A673 (cell line): ENCODE measurements around the gene CLK4. TPM values are rescaled to one million over a fixed set of nuclear protein-coding genes. Genes with fewer than 3 reads are reported as not detected.
A peak's percentile ranks its signal among the peaks of the same experiment; 100 is the strongest.

Experiments
- BruUV-seq: library from RNA; stranded (reverse); fragments of 400-500 nt; replicated peaks from 2 replicates; lab custom pipeline; 2021; lab: Mats Ljungman, UMichigan
- CTCF ChIA-PET: fragments of 300-600 bp; sonication (Branson Sonifier 250); formaldehyde crosslinking; loops from one replicate; lab custom pipeline; 2022; ENCODE audit warnings: antibody characterized with exemption; lab: Charles Lee
- POLR2A ChIA-PET: fragments of 300-600 bp; sonication (Branson Sonifier 250); formaldehyde crosslinking; loops from one replicate; lab custom pipeline; 2022; ENCODE audit warnings: antibody characterized with exemption; ENCODE audit not compliant: low non-redundant PET; lab: Charles Lee
- DNase-seq: peaks from one replicate; pipeline ENCODE4 v3.0.0-alpha.2; 2015; ENCODE audit warnings: low spot score
- H3K27ac ChIP-seq: fragments of 200-600 bp; sonication (generic); 2 replicates; pipeline ENCODE4 v1.5.1; 2016; ENCODE audit warnings: mixed run types, low read depth, mild to moderate bottlenecking, mixed read lengths, antibody characterized with exemption, low read length; ENCODE audit not compliant: poor library complexity, severe bottlenecking
- H3K27me3 ChIP-seq: fragments of 200-600 bp; sonication (generic); replicated peaks from 2 replicates; pipeline ENCODE4 v1.6.1; 2017; ENCODE audit warnings: mixed run types, low read depth, mild to moderate bottlenecking, mixed read lengths, antibody characterized with exemption, low read length; ENCODE audit not compliant: insufficient read depth, poor library complexity
- H3K36me3 ChIP-seq: fragments of 200-600 bp; sonication (generic); 2 replicates; pipeline ENCODE4 v1.6.1; 2016; ENCODE audit warnings: mixed run types, mild to moderate bottlenecking, mixed read lengths, antibody characterized with exemption, low read length; ENCODE audit not compliant: insufficient read depth, poor library complexity, severe bottlenecking
- H3K4me1 ChIP-seq: fragments of 200-600 bp; sonication (generic); 2 replicates; pipeline ENCODE4 v1.6.1; 2017; ENCODE audit warnings: mixed run types, mild to moderate bottlenecking, mixed read lengths, antibody characterized with exemption, low read length; ENCODE audit not compliant: insufficient read depth, poor library complexity, severe bottlenecking
- H3K4me3 ChIP-seq: fragments of 200-600 bp; sonication (generic); 2 replicates; pipeline ENCODE4 v1.5.1; 2016; ENCODE audit warnings: low read depth, mixed run types, mild to moderate bottlenecking, mixed read lengths, low read length; ENCODE audit not compliant: poor library complexity, severe bottlenecking
- H3K9me3 ChIP-seq: fragments of 200-600 bp; sonication (generic); 2 replicates; pipeline ENCODE4 v1.6.1; 2016; ENCODE audit warnings: mixed run types, low read depth, mild to moderate bottlenecking, mixed read lengths, antibody characterized with exemption, low read length; ENCODE audit not compliant: poor library complexity, severe bottlenecking
- CTCF ChIP-seq: fragments of 300-800, 200-600 bp; sonication (generic); conservative IDR thresholded peaks from 2 replicates; pipeline ENCODE4 v1.5.1; 2017; ENCODE audit warnings: low read depth, mild to moderate bottlenecking, antibody characterized with exemption, low read length, moderate library complexity, mixed read lengths
- EZH2 ChIP-seq: fragments of 200-600 bp; sonication (generic); IDR thresholded peaks from 2 replicates; pipeline ENCODE4 v1.6.1; 2017; ENCODE audit warnings: borderline replicate concordance, low read depth, mild to moderate bottlenecking, mixed read lengths, antibody characterized with exemption, low read length; ENCODE audit not compliant: poor library complexity, severe bottlenecking
- intact Hi-C: fragments of 100-400 bp; cut with micrococcal nuclease; formaldehyde crosslinking; loops from one replicate; pipeline ENCODE4 v1.10.0; 2022; ENCODE audit not compliant: unreplicated experiment
- total RNA-seq: library from RNA; stranded (reverse); gene quantifications from 2 replicates; pipeline ENCODE4 v1.2.3, GENCODE V29; 2021

The CLK4 gene
- total RNA-seq, 1 experiment from 2014 or later, result 24.2 TPM

DNA sequence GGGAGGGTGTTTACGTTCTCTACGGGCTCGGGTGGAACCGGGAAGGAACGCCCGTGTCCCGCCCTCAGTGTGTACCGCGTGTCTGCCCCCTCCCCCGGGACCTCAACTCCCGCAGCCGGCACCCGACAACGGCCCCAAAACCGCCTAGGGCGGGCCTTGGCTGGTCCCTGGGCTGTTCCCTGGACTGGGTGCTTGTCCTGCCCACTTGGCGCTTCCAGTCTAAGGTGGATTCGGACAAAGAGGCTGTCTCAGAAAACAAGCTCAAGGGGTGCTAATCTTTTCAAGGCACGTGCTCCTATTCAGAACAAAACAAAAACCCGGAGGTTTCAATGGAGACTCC lies 379 bp upstream of the CLK4 start:
- ChIA-PET POLR2A (no interaction called here), CTCF (no interaction called here)
- TF ChIP-seq CTCF, result no peak
- TF ChIP-seq EZH2, result no peak
- intact Hi-C loops, result loop anchor here (10.0 kb wide), 1 partner anchor 98 kb away; no protein-coding TSS in a partner anchor
- Histone ChIP-seq H3K4me3 (peak overlapping the region; percentile 95), H3K27ac (peak overlapping the region; percentile 53), H3K36me3 (peaks cover 10% of the 10 kb centered on the region), H3K27me3 (no peaks in the 10 kb centered on the region), H3K9me3 (no peaks in the 10 kb centered on the region), H3K4me1 (peaks cover 21% of the 10 kb centered on the region)
- DNase-seq, result no peak
- no TSS peak for BruUV-seq

GRCh38 chr5:178625679-178626483 lies 969 bp downstream of the CLK4 start:
- Histone ChIP-seq H3K27ac (peak overlapping the region; percentile 97), H3K4me3 (peak overlapping the region; percentile 95), H3K27me3 (no peaks in the 10 kb centered on the region), H3K4me1 (peaks cover 21% of the 10 kb centered on the region), H3K36me3 (peaks cover 24% of the 10 kb centered on the region), H3K9me3 (no peaks in the 10 kb centered on the region)
- no TSS peak for BruUV-seq
- POLR2A ChIA-PET, result no interaction called here
- TF ChIP-seq CTCF (no peak), EZH2 (no peak)
- no peak for DNase-seq
- intact Hi-C loops, result loop anchor here (10.0 kb wide), 1 partner anchor 99 kb away; no protein-coding TSS in a partner anchor
- CTCF ChIA-PET, result no interaction called here

- Histone ChIP-seq H3K27me3 (no peaks in the 10 kb centered on the region), H3K27ac (peak overlapping the region; percentile 97), H3K4me1 (peaks cover 21% of the 10 kb centered on the region), H3K9me3 (no peaks in the 10 kb centered on the region), H3K4me3 (peak overlapping the region; percentile 95), H3K36me3 (peaks cover 34% of the 10 kb centered on the region)
- ChIA-PET POLR2A (interaction anchor here (0.7 kb wide), 1 partner anchor 239 kb away, joined by 3 read pairs; no protein-coding TSS in a partner anchor), CTCF (no interaction called here)
- DNase-seq, result peak; percentile 54
- TF ChIP-seq EZH2 (no peak), CTCF (no peak)
- intact Hi-C loops, result loop anchor here (10.0 kb wide), 1 partner anchor 100 kb away; no protein-coding TSS in a partner anchor
- no TSS peak for BruUV-seq
Observed at GRCh38 chr5:178624631-178625546, 2.0 kb downstream of the CLK4 start.
